SIG-M5 treated with dmso at 0.1 percent for 504 hours (cell line): ENCODE data around the gene PSMG4.
"Not testable (repeated sequence)": the region's sequence is repeated elsewhere in the genome, so short reads cannot be mapped to it uniquely, and the experiment has no call there.

Experiments
- DNase-seq: peaks from one replicate; lab custom pipeline; 2025; ENCODE audit not compliant: unreplicated experiment; lab: John Stamatoyannopoulos, UW

The PSMG4 gene

GRCh38 chr6:3230256-3230882 lies 28.4 kb upstream of the PSMG4 start:
- DNase-seq, result no peak

GRCh38 chr6:3230900-3231246 lies 27.9 kb upstream of the PSMG4 start:
- DNase-seq, result no peak

- DNase-seq, result no peak
These were observed 27.3 kb upstream of the PSMG4 start for GRCh38 chr6:3231247-3232016.

GRCh38 chr6:3232017-3232945 lies 26.5 kb upstream of the PSMG4 start:
- DNase-seq, result no peak

- no peak for DNase-seq
These were observed 25.4 kb upstream of the PSMG4 start for GRCh38 chr6:3233321-3233720.

GRCh38 chr6:3233904-3234303 lies 24.8 kb upstream of the PSMG4 start:
- DNase-seq, result no peak

GRCh38 chr6:3235486-3235885 lies 23.3 kb upstream of the PSMG4 start:
- DNase-seq, result no peak

GRCh38 chr6:3236005-3236404 lies 22.7 kb upstream of the PSMG4 start:
- no peak for DNase-seq

GRCh38 chr6:3237761-3238662 lies 20.7 kb upstream of the PSMG4 start:
- DNase-seq, result no peak

- no peak for DNase-seq
These were observed 19.5 kb upstream of the PSMG4 start for GRCh38 chr6:3239110-3239830.

- DNase-seq, result no peak
These were observed 18.2 kb upstream of the PSMG4 start for GRCh38 chr6:3240595-3240994.

- not testable (repeated sequence) for DNase-seq
These were observed 17.0 kb upstream of the PSMG4 start for GRCh38 chr6:3241745-3242144.

GRCh38 chr6:3242768-3243167 lies 16.0 kb upstream of the PSMG4 start:
- DNase-seq, result no peak

GRCh38 chr6:3244003-3244831 lies 14.5 kb upstream of the PSMG4 start:
- no peak for DNase-seq

GRCh38 chr6:3244832-3245161 lies 13.9 kb upstream of the PSMG4 start:
- not testable (repeated sequence) for DNase-seq

- no peak for DNase-seq
These were observed 13.5 kb upstream of the PSMG4 start for GRCh38 chr6:3245216-3245615.

GRCh38 chr6:3247255-3248146 lies 11.2 kb upstream of the PSMG4 start:
- no peak for DNase-seq

GRCh38 chr6:3249821-3250220 lies 8.9 kb upstream of the PSMG4 start:
- no peak for DNase-seq
